CD4-positive, alpha-beta memory T cell (primary cell): ENCODE results near the gene B4GALNT3. TPM values are rescaled to one million over a fixed set of nuclear protein-coding genes. Genes with fewer than 3 reads are reported as not detected.

Source experiments
- CTCF ChIA-PET: fragments of 350-600 bp; sonication (Branson Sonifier 250); formaldehyde crosslinking; loops from one replicate; lab custom pipeline; 2021; ENCODE audit warnings: inconsistent platforms; ENCODE audit not compliant: partially characterized antibody; lab: Charles Lee
- POLR2A ChIA-PET: fragments of 350-600 bp; sonication (Branson Sonifier 250); formaldehyde crosslinking; loops from one replicate; lab custom pipeline; 2021; ENCODE audit not compliant: partially characterized antibody; lab: Charles Lee
- DNase-seq, 5 donors: peaks; one replicate each; pipeline versions ENCODE4 v3.0.0 to v3.0.0-alpha.2; 2020 to 2022; ENCODE audit warnings: mixed read lengths in 1 of 5
- H3K27ac ChIP-seq: one replicate; pipeline ENCODE4 v1.7.0; 2013; ENCODE audit warnings: low read depth, low read length
- H3K27me3 ChIP-seq: 2 replicates; pipeline ENCODE4 v1.7.0; 2013; ENCODE audit warnings: mild to moderate bottlenecking, low read length, moderate library complexity; ENCODE audit not compliant: insufficient read depth
- H3K36me3 ChIP-seq: 2 replicates; pipeline ENCODE4 v1.7.0; 2013; ENCODE audit warnings: mild to moderate bottlenecking, low read length, moderate library complexity; ENCODE audit not compliant: insufficient read depth
- H3K4me1 ChIP-seq: 2 replicates; pipeline ENCODE4 v1.7.0; 2013; ENCODE audit warnings: mild to moderate bottlenecking, low read length, moderate library complexity; ENCODE audit not compliant: insufficient read depth
- H3K4me3 ChIP-seq, 2 donors: one replicate each; pipeline ENCODE4 v1.7.0; 2013; ENCODE audit warnings: low read length in 2 of 2, mild to moderate bottlenecking in 1 of 2
- H3K9me3 ChIP-seq, 2 donors: one replicate each; pipeline ENCODE4 v1.7.0; 2013; ENCODE audit warnings: low read length in 2 of 2, control low read depth in 1 of 2; ENCODE audit not compliant: control insufficient read depth in 1 of 2
- H3K27ac Mint-ChIP-seq, 7 donors: one replicate each; pipeline ENCODE4 v1.8.0; 2020 to 2021; ENCODE audit warnings: mixed read lengths in 7 of 7, mild to moderate bottlenecking in 6 of 7, inconsistent platforms in 3 of 7, moderate library complexity in 3 of 7
- H3K27me3 Mint-ChIP-seq, 2 donors: one replicate each; pipeline ENCODE4 v1.8.0; 2020 to 2021; ENCODE audit warnings: mixed read lengths in 2 of 2
- H3K36me3 Mint-ChIP-seq, 2 donors: one replicate each; pipeline ENCODE4 v1.8.0; 2020 to 2021; ENCODE audit warnings: mixed read lengths in 2 of 2, inconsistent platforms in 1 of 2, mild to moderate bottlenecking in 1 of 2
- H3K4me1 Mint-ChIP-seq, 4 donors: one replicate each; pipeline ENCODE4 v1.8.0; 2020 to 2021; ENCODE audit warnings: mixed read lengths in 4 of 4, mild to moderate bottlenecking in 1 of 4
- H3K4me3 Mint-ChIP-seq, 8 donors: one replicate each; pipeline ENCODE4 v1.8.0; 2020 to 2021; ENCODE audit warnings: mixed read lengths in 8 of 8, mild to moderate bottlenecking in 7 of 8, moderate library complexity in 6 of 8, inconsistent platforms in 3 of 8
- H3K9me3 Mint-ChIP-seq, 8 donors: one replicate each; pipeline ENCODE4 v1.8.0; 2020 to 2021; ENCODE audit warnings: mixed read lengths in 8 of 8, mild to moderate bottlenecking in 5 of 8, inconsistent platforms in 3 of 8, moderate library complexity in 1 of 8
- intact Hi-C: fragments of 100-400 bp; cut with micrococcal nuclease; formaldehyde crosslinking; loops from one replicate; pipeline ENCODE4 v1.15.1; 2023
- polyA plus RNA-seq, 2 donors: library from polyadenylated mRNA; unstranded; fragments of 300-500 nt; fragmentation: Illumina TruSeq; gene quantifications; one replicate each; pipeline ENCODE4 v1.2.3, GENCODE V29; 2021
- total RNA-seq, 2 experiments: library from RNA; stranded (reverse); gene quantifications; one replicate each; pipeline ENCODE4 v1.2.3, GENCODE V29; 2021

The B4GALNT3 gene
- total and polyA plus RNA-seq, 4 experiments from 2014 or later = 0.18 to 4.8 (median 2.4) TPM

DNA sequence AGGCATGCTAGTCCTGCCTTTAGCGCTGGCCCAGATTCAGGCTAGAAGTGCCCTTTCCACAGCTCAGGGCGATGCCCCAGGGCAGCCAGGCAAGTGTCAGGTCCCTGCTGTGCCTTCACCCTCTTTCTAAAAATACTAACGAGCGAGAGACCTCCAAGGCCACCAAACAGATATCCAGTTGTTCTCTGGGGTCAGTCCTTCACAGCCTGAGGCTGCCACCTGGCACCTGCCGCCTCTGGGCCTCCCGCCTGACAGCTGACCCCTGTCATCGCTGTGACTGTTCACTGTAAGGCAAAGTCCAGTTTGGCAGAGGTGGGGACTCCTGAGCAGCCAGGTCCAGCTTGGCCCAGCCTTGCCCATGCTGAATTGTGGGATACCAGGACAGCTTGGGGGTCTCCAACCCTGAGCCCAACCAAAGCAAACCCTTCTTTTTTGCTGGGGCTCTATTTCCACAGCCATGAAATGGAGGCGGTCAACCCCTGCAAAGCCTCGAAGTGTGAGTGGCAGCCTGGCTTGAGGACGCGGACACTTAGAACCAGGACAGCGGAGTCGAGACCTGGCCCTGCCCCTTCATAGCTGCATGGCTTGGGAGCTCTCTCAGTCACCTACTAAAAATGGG is 123.6 kb downstream of the B4GALNT3 start:
- Histone ChIP-seq H3K27ac (no peak overlapping the region), H3K27me3 (no peaks in the 10 kb centered on the region), H3K4me1 (no peaks in the 10 kb centered on the region), H3K36me3 (no peaks in the 10 kb centered on the region), H3K4me3 (no peak overlapping the region), H3K9me3 (no peaks in the 10 kb centered on the region)
- no peaks in the 10 kb centered on the region for H3K27me3 Mint-ChIP-seq
- POLR2A ChIA-PET = no interaction called here
- intact Hi-C loops = no loop called here
- no peaks in the 10 kb centered on the region for H3K9me3 Mint-ChIP-seq
- no peak for DNase-seq
- no peaks in the 10 kb centered on the region for H3K36me3 Mint-ChIP-seq
- H3K4me1 Mint-ChIP-seq = peaks cover 0 to 4% (median 0%) of the 10 kb centered on the region in 4 donors
- CTCF ChIA-PET = no interaction called here
- H3K4me3 Mint-ChIP-seq = no peak overlapping the region
- H3K27ac Mint-ChIP-seq = no peak overlapping the region

DNA sequence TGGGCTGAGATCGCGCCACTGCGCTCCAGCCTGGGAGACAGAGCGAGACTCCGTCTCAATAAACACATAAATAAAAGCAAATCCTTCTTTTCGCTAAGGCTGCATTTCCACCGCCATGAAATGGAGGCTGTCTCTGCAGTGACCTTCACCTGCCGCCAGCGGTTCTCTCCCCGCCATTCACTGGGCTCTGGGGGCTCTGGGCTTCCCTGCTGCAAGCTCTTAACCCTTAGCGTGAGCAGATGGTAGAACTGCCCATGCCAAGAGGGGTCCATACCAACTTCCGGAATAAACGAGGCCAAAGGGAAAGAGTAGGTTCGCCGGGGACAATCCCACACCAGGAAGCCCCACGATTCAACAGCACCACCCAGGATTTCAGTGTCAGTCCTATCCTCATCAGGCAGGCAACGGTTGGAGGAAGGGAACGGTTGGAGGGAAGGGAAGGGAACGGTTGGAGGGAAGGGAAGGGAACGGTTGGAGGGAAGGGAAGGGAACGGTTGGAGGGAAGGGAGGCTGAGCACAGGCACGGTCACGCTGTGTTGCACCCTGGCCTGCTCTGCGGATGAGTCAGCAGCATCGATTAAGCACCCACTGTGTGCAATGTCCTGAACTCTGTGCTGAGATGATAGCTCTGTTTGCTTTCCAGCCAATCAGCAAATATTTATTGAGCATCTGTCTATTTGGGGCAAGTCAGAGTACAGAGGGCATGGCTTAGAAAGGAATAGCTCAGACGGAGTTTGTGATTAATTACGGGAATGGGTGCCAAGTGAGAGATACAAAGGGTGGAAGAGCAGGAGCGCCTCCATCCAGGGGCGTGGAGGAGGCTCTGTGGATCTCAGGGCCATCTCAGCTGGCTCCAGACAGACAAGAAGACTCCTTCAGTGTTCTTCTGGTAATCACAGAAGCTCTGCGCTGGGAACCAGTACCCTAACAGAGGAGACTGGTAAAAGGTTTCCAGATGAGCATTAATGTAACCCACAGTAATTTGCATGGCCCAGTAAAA is 125.6 kb downstream of the B4GALNT3 start:
- ChIA-PET POLR2A (interaction anchor here (1.0 kb wide), 1 partner anchor 167 kb away, joined by 3 read pairs; the partner anchor contains the start of gene WNK1), CTCF (interaction anchor here (1.3 kb wide), 1 partner anchor 9 kb away, joined by 6 read pairs; no protein-coding TSS in a partner anchor)
- Mint-ChIP-seq H3K4me1 (peaks cover 0 to 4% (median 0%) of the 10 kb centered on the region in 4 donors), H3K27ac (peak overlapping the region in 2 of 7 donors; percentile 35 to 62), H3K36me3 (no peaks in the 10 kb centered on the region), H3K27me3 (no peaks in the 10 kb centered on the region), H3K9me3 (no peaks in the 10 kb centered on the region), H3K4me3 (no peak overlapping the region)
- intact Hi-C loops = no loop called here
- no peaks in the 10 kb centered on the region for H3K4me1 ChIP-seq
- no peak overlapping the region for H3K4me3 ChIP-seq
- DNase-seq = no peak
- no peak overlapping the region for H3K27ac ChIP-seq
- no peaks in the 10 kb centered on the region for H3K36me3 ChIP-seq
- no peaks in the 10 kb centered on the region for H3K27me3 ChIP-seq
- H3K9me3 ChIP-seq = no peaks in the 10 kb centered on the region

DNA sequence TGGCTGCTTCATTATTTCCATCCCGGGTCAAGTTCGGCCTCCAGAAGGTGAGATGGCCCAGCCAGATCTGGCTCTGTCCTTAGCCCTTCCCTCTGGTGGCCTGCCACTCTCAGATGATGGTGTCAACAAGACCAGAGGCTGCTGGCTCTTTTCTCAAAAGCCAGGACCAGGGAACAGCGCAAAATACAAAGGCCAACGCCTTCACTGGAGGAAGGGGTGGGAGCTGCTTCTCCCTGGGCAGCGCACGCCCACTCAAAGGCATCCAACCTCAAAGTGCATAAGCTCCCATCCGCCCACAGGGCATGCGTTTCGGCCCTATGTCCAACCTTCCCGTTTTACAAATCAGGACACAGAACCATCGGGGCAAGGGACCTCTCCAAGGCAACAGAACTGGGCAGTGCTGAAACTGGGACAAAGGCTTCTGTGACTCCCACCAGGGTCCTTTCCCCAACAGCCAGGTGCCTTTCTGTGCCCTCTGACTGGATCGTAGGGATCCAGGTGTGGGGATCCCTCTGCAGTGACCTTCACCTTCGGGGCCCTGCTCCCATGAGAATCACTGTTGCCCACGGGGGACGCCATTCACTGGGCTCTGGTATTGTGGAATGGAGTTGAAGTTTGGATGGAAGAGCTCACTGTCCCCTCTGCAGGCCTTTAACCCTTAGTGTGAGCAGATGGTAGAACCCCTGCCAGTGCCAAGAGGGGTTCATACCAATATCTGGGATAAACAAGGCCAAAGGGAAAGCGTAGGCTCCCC is 126.8 kb downstream of the B4GALNT3 start:
- POLR2A ChIA-PET = no interaction called here
- Mint-ChIP-seq H3K27me3 (no peaks in the 10 kb centered on the region), H3K9me3 (no peaks in the 10 kb centered on the region), H3K27ac (no peak overlapping the region), H3K4me1 (no peaks in the 10 kb centered on the region), H3K4me3 (no peak overlapping the region), H3K36me3 (no peaks in the 10 kb centered on the region)
- H3K27me3 ChIP-seq = no peaks in the 10 kb centered on the region
- intact Hi-C loops = no loop called here
- no peaks in the 10 kb centered on the region for H3K4me1 ChIP-seq
- H3K27ac ChIP-seq = no peak overlapping the region
- H3K4me3 ChIP-seq = no peak overlapping the region
- no peak for DNase-seq
- no peaks in the 10 kb centered on the region for H3K9me3 ChIP-seq
- CTCF ChIA-PET = interaction anchor here (0.5 to 1.3 kb wide), 2 partner anchors 10 to 74 kb away, joined by 3 to 6 read pairs; no protein-coding TSS in a partner anchor
- H3K36me3 ChIP-seq = no peaks in the 10 kb centered on the region

DNA sequence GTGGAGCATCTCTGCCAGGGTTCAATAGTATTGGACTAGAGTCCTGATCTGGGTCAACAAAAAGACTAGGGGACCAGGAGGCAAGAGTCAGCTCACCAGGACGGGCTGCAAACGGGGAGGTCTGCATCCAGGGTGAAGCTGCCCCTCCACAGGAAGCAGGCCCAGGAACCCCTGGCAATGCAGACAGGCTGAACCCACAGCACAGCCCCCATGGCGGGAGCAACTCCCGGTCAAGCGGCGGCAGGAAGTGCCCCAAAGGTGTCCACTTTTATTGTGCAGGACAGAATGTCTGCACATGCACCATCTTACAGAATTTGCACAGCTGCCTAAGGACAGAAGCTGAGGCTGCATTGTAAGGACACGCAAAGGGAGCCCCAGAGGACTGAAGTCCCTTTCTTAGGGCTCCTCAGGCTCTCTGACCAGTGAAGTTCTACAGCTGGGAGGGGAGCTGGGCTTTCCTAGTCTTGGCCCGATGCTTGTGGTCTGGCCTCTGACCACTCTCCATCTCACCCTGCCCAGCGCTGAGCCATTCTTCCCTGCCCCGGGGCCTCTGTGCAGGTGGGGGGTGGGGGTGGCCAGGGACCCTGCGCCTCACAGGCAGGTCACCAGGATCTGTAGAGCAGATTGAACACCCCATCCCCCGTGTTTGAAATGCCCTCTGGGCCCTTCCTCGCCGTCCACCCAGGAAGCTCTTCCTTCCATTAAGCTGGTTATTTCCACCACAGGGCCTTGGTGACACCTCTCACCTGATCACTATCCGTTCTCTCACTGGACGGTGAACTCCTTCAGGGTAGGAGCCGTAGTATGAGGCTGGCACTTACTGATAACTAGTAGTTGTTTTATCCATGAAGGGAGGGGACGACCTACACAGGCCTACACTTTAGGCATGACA is 127.6 kb downstream of the B4GALNT3 start:
- H3K4me3 ChIP-seq = no peak overlapping the region
- Mint-ChIP-seq H3K4me1 (no peaks in the 10 kb centered on the region), H3K27ac (peak overlapping the region in 2 of 7 donors; percentile 19 to 43), H3K36me3 (no peaks in the 10 kb centered on the region), H3K9me3 (no peaks in the 10 kb centered on the region), H3K27me3 (no peaks in the 10 kb centered on the region), H3K4me3 (no peak overlapping the region)
- intact Hi-C loops = no loop called here
- no peak for DNase-seq
- H3K4me1 ChIP-seq = no peaks in the 10 kb centered on the region
- no peaks in the 10 kb centered on the region for H3K36me3 ChIP-seq
- CTCF ChIA-PET = interaction anchor here (0.9 kb wide), 1 partner anchor 228 kb away, joined by 3 read pairs; no protein-coding TSS in a partner anchor
- no peak overlapping the region for H3K27ac ChIP-seq
- no peaks in the 10 kb centered on the region for H3K9me3 ChIP-seq
- H3K27me3 ChIP-seq = no peaks in the 10 kb centered on the region
- POLR2A ChIA-PET = no interaction called here

DNA sequence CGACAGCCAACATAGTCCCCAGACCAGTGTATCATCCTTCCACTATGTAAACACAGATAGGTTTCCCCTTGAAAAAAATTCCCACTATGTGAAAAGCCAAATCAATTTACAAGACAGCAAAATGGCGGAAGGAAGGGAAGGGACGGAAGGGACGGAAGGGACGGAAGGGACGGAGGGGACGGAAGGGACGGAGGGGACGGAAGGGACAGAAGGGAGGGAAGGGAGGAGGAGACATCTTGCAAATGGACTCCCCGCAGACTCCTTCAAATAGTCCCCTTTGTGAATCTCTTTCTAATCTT is 128.2 kb downstream of the B4GALNT3 start:
- ChIA-PET POLR2A (no interaction called here), CTCF (interaction anchor here (0.9 kb wide), 1 partner anchor 227 kb away, joined by 3 read pairs; no protein-coding TSS in a partner anchor)
- intact Hi-C loops = no loop called here
- Histone ChIP-seq H3K27ac (no peak overlapping the region), H3K27me3 (no peaks in the 10 kb centered on the region), H3K4me1 (no peaks in the 10 kb centered on the region), H3K4me3 (no peak overlapping the region), H3K36me3 (no peaks in the 10 kb centered on the region), H3K9me3 (no peaks in the 10 kb centered on the region)
- no peaks in the 10 kb centered on the region for H3K4me1 Mint-ChIP-seq
- H3K36me3 Mint-ChIP-seq = no peaks in the 10 kb centered on the region
- no peaks in the 10 kb centered on the region for H3K27me3 Mint-ChIP-seq
- no peaks in the 10 kb centered on the region for H3K9me3 Mint-ChIP-seq
- no peak for DNase-seq
- H3K4me3 Mint-ChIP-seq = no peak overlapping the region
- H3K27ac Mint-ChIP-seq = peak overlapping the region in 2 of 7 donors; percentile 43 to 77

DNA sequence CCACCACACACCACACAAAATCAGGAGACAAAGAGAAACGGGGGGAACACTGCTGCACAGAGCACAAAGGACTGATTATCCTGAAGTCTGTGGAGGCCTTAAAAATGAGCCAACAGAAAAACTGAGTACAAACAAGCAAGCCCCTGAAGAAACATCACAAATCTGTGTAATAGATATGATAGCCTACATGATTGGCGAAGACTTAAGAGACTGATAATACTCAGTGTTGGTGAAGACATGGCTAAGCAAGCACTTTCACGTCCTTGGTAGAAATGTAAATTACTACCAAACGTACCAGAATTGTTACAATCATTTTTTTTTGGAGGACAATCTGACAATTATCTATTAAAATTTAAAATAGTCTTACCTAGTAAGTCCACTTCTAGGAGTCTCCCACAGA is 128.9 kb downstream of the B4GALNT3 start:
- POLR2A ChIA-PET = no interaction called here
- Mint-ChIP-seq H3K4me1 (no peaks in the 10 kb centered on the region), H3K27ac (peak overlapping the region in 1 of 7 donors; percentile 50), H3K9me3 (no peaks in the 10 kb centered on the region), H3K27me3 (no peaks in the 10 kb centered on the region), H3K36me3 (no peaks in the 10 kb centered on the region), H3K4me3 (no peak overlapping the region)
- CTCF ChIA-PET = interaction anchor here (1.1 kb wide), 1 partner anchor 226 kb away, joined by 4 read pairs; no protein-coding TSS in a partner anchor
- Histone ChIP-seq H3K36me3 (no peaks in the 10 kb centered on the region), H3K27me3 (no peaks in the 10 kb centered on the region), H3K27ac (no peak overlapping the region), H3K4me1 (no peaks in the 10 kb centered on the region), H3K9me3 (no peaks in the 10 kb centered on the region), H3K4me3 (no peak overlapping the region)
- no peak for DNase-seq
- intact Hi-C loops = no loop called here
